Right atrium auricular region (tissue), 2 donors: ENCODE measurements around the gene PRCP. TPM values are rescaled to one million over a fixed set of nuclear protein-coding genes. Genes with fewer than 3 reads are reported as not detected.
A peak's percentile ranks its signal among the peaks of the same experiment; 100 is the strongest.

Experiments used
- DNase-seq: peaks from one replicate; pipeline ENCODE4 v3.0.0-alpha.2; 2019; ENCODE audit warnings: low spot score
- H3K27ac ChIP-seq, 2 donors: fragments of 200-600 bp; sonication (generic); 1 replicate in 1 of 2; 2 replicates in 1 of 2; pipeline ENCODE4 v1.5.1; 2016 to 2019
- H3K27me3 ChIP-seq, 2 donors: fragments of 200-600 bp; sonication (generic); one replicate each; pipeline versions ENCODE4 v1.5.1 to v1.6.0; 2017 to 2019
- H3K36me3 ChIP-seq: fragments of 200-600 bp; sonication (generic); one replicate; pipeline ENCODE4 v1.5.1; 2016
- H3K4me1 ChIP-seq, 2 donors: fragments of 200-600 bp; sonication (generic); one replicate each; pipeline versions ENCODE4 v1.5.1 to v1.6.0; 2017 to 2019
- H3K4me3 ChIP-seq, 2 donors: fragments of 200-600 bp; sonication (generic); 1 replicate in 1 of 2; 2 replicates in 1 of 2; pipeline ENCODE4 v1.5.1; 2017 to 2019; ENCODE audit warnings: mild to moderate bottlenecking in 1 of 2, moderate library complexity in 1 of 2
- H3K9me3 ChIP-seq, 2 donors: fragments of 200-600 bp; sonication (generic); one replicate each; pipeline ENCODE4 v1.5.1; 2019
- total RNA-seq, 2 donors: library from RNA; depleted of rRNA; stranded (reverse); fragments of >200 nt; gene quantifications; one replicate each; pipeline ENCODE4 v1.1.0, GENCODE V29; 2016
- TF ChIP-seq, protein P1 (sequence below), 2 donors: fragments of 200-600 bp; sonication (generic); IDR thresholded peaks; one replicate each; pipeline ENCODE4 v1.5.1; 2019; ENCODE audit warnings: antibody characterized with exemption in 2 of 2

Gene PRCP
- total RNA-seq, 2 donors from 2014 or later, result 52.5 to 60.1 TPM

DNA sequence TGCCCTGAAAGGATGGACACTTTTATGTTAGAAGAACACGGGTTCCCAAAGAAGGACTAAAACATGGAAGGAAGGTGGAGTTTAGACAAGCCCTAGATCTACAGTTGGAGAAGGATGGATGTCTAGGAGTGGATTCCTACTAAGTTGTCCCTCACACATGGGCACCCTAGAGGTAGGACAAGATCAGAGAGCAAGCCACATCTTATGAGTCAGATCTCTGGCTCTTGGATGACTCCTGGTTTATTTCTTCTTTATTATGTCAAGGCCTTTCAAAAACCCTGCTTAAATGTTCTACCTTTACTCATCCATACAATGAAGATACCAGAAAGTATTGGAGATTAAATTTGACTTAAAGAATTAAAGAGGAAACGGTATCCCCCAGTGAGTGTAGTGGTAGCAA is 34.4 kb downstream of the PRCP start:
- no peak for DNase-seq
- H3K36me3 ChIP-seq, result no peaks in the 10 kb centered on the region
- H3K4me1 ChIP-seq, result peaks cover 0 to 32% of the 10 kb centered on the region in 2 donors
- TF ChIP-seq, protein P1, sequence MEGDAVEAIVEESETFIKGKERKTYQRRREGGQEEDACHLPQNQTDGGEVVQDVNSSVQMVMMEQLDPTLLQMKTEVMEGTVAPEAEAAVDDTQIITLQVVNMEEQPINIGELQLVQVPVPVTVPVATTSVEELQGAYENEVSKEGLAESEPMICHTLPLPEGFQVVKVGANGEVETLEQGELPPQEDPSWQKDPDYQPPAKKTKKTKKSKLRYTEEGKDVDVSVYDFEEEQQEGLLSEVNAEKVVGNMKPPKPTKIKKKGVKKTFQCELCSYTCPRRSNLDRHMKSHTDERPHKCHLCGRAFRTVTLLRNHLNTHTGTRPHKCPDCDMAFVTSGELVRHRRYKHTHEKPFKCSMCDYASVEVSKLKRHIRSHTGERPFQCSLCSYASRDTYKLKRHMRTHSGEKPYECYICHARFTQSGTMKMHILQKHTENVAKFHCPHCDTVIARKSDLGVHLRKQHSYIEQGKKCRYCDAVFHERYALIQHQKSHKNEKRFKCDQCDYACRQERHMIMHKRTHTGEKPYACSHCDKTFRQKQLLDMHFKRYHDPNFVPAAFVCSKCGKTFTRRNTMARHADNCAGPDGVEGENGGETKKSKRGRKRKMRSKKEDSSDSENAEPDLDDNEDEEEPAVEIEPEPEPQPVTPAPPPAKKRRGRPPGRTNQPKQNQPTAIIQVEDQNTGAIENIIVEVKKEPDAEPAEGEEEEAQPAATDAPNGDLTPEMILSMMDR (IDR thresholded peaks at IDR 0.05), result no peak
- H3K27ac ChIP-seq, result no peak overlapping the region
- H3K4me3 ChIP-seq, result no peak overlapping the region
- no peaks in the 10 kb centered on the region for H3K27me3 ChIP-seq
- no peaks in the 10 kb centered on the region for H3K9me3 ChIP-seq

DNA sequence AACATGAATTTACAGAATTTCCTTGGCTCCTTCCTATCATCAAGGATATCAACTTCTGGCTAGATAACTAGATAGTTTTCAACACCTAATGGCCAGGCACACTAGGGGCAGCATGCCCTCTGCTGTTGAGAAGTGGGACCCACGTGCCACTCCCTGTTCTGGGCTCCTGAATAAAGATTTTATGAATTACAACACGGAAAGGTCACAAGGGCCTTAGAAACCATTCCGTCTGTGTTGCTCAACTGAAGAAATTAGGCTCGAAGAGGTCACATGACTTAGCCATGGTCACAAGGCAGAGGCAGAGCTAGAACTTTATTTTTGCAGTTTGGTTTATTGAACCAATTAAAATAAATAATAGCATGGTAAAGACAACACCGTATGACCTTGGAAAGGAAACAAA is 36.0 kb downstream of the PRCP start:
- Histone ChIP-seq H3K27ac (no peak overlapping the region), H3K4me1 (peaks cover 0 to 26% of the 10 kb centered on the region in 2 donors), H3K9me3 (no peaks in the 10 kb centered on the region), H3K36me3 (no peaks in the 10 kb centered on the region), H3K4me3 (no peak overlapping the region), H3K27me3 (no peaks in the 10 kb centered on the region)
- TF ChIP-seq, protein P1 (IDR thresholded peaks at IDR 0.05), result peak; percentile 22 to 67
- DNase-seq, result peak; percentile 70

DNA sequence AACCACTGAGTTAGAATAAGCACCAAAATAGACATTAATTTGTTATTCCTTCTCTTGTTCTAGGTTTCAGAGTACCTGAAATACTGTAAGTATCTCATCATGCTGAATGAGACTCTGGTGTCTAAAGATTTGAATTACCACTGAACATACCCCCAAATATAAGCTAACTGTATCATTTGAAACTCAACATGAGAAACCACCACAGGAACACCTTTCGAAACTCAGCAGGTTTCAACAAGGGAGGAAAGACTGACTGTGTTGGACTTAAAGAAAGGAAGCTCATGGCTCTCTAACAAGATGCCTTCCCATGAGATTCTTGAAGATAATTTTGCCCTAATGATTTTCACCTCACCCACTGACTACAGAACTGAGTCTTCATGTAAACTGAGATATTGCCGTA is 37.0 kb downstream of the PRCP start:
- H3K36me3 ChIP-seq, result no peaks in the 10 kb centered on the region
- TF ChIP-seq, protein P1 (IDR thresholded peaks at IDR 0.05), result no peak
- H3K9me3 ChIP-seq, result no peaks in the 10 kb centered on the region
- H3K27ac ChIP-seq, result no peak overlapping the region
- H3K4me1 ChIP-seq, result peaks cover 0 to 29% of the 10 kb centered on the region in 2 donors
- H3K4me3 ChIP-seq, result no peak overlapping the region
- no peak for DNase-seq
- no peaks in the 10 kb centered on the region for H3K27me3 ChIP-seq

DNA sequence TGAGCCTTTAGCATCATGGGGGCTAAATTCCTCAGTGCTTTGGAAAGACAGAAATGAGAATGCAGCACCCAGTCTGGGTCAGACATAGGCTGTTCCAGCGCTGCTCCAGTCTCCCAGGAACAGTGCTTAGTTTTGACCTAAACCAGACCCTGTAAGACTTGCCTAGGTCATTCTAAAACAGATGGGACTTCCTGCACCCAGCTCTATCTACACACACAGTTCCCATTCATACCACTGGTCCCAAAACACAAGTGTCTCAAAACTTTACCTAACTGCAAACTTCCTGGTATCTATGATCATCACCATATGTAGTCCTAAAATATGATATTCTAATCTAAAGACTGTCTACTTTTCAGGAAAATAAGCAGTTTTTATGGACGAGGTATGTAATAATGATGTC is 37.9 kb downstream of the PRCP start:
- no peaks in the 10 kb centered on the region for H3K36me3 ChIP-seq
- H3K4me1 ChIP-seq, result peaks cover 0 to 25% of the 10 kb centered on the region in 2 donors
- DNase-seq, result no peak
- TF ChIP-seq, protein P1 (IDR thresholded peaks at IDR 0.05), result no peak
- no peaks in the 10 kb centered on the region for H3K9me3 ChIP-seq
- H3K27ac ChIP-seq, result no peak overlapping the region
- no peak overlapping the region for H3K4me3 ChIP-seq
- no peaks in the 10 kb centered on the region for H3K27me3 ChIP-seq

DNA sequence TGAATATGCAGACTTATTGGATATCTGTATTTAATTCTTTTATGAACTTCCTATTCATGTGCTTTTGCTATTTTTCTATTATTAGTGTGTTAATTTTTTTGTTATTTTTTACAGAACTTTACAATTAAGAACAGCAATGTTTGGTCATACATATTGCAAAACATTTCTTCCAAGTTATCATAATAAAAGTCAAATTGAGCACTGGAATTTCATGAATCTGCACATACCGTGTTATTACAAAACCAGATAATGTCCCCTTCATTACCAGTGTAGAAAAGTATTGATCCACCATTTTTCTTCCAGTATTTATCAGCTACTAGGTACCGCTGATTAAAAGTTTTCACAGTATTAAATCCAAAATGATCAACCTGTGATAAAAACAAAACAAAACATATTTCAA is 40.5 kb downstream of the PRCP start:
- H3K9me3 ChIP-seq, result no peaks in the 10 kb centered on the region
- H3K4me3 ChIP-seq, result no peak overlapping the region
- no peak for DNase-seq
- TF ChIP-seq, protein P1 (IDR thresholded peaks at IDR 0.05), result no peak
- no peaks in the 10 kb centered on the region for H3K36me3 ChIP-seq
- no peak overlapping the region for H3K27ac ChIP-seq
- peaks cover 0 to 19% of the 10 kb centered on the region in 2 donors for H3K4me1 ChIP-seq
- H3K27me3 ChIP-seq, result no peaks in the 10 kb centered on the region

DNA sequence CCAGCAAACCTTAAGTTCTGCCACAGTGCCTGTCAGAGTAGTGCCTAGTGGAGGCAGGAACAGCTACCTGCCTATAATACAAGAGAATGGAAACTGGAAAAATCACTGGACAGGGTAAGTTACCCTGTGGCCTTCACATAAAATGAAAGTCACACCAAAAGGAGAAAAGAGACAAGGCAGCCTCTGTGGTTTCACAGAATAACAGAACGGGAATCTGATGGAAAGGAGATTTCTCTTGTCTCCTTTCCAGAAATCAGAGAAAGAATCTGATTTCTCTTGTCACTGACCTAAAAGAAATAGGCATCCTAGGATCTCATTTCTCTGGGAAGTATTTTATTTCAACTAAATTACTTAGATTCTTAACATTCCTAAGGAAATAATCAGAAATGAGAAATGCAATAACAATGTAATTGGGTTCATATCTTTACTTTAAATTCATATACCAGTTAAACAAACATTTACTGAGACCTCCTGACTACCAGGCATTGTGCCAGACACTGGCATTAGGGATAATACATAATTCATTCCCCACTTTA is 41.6 kb downstream of the PRCP start:
- H3K27ac ChIP-seq, result peak overlapping the region in 1 of 2 donors; percentile 17
- H3K4me3 ChIP-seq, result no peak overlapping the region
- TF ChIP-seq, protein P1 (IDR thresholded peaks at IDR 0.05), result no peak
- H3K27me3 ChIP-seq, result no peaks in the 10 kb centered on the region
- no peaks in the 10 kb centered on the region for H3K36me3 ChIP-seq
- peaks cover 0 to 7% of the 10 kb centered on the region in 2 donors for H3K4me1 ChIP-seq
- DNase-seq, result no peak
- H3K9me3 ChIP-seq, result no peaks in the 10 kb centered on the region
